GM18873 (cell line): ENCODE measurements around the gene HAO2.
"Not testable (repeated sequence)": the region's sequence is repeated elsewhere in the genome, so short reads cannot be mapped to it uniquely, and the experiment has no call there.

Source experiments
- ATAC-seq: cut with Tn5 transposase; IDR thresholded peaks from one replicate; pipeline ENCODE4 v1.9.1; 2021; ENCODE audit warnings: mild to moderate bottlenecking, moderate library complexity, moderate number of reproducible peaks; ENCODE audit not compliant: unreplicated experiment, low FRiP score

Gene HAO2

DNA sequence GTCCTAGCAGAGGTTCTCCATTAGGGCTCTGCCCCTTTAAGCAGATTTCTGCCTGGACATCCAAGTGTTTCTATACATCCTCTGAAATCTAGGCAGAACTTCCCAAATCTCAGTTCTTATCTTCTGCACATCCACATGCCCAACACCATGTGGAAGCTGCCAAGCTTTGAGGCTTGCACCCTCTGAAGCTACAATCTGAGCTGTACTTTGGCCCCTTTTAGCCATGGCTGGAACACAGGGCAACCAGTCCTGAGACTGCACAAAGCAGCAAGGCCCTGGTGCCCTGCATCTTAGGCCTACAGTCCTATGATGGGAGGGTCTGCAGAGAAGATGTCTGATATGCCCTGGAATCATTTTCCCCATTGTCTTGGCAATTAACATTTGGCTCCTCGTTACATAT is 8.0 kb downstream of the HAO2 start:
- ATAC-seq: no peak

- not testable (repeated sequence) for ATAC-seq
Measured at GRCh38 chr1:119377594-119377993, 9.0 kb downstream of the HAO2 start.

- no peak for ATAC-seq
Measured at GRCh38 chr1:119379117-119379516, 10.5 kb downstream of the HAO2 start.

- ATAC-seq: no peak
Measured at GRCh38 chr1:119380304-119380703, 11.7 kb downstream of the HAO2 start.

DNA sequence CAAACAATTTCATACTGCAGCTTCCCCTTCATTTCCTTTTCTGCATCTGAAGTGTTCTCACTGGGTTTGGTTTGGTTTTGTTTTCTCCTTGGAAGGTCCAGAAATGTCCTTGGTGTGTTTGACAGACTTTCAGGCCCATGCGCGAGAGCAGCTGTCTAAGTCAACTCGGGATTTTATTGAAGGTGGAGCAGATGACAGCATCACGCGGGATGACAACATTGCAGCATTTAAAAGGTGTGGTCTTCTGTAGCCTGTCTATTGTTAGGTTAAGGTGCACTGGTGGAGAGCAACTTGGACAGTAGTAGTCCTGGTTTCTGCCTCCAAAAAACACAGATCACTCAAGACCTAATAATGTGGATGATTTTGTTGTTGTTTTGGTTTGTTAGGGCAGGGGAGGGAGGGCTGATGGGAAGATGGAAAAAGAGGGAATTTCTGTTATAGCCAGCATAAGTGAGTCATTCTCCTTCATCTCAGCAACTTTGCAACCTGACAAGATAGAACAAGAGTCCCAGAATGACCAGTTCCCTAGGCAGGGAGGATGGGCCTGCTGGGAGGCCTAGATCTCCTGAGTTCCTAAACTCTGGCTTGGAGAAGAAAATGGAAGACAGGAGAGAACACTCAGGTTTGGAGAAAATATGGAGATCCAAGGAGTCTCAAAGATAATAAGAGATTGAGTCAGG is 12.5 kb downstream of the HAO2 start:
- ATAC-seq: no peak

GRCh38 chr1:119384591-119384990 is 16.0 kb downstream of the HAO2 start:
- no peak for ATAC-seq

DNA sequence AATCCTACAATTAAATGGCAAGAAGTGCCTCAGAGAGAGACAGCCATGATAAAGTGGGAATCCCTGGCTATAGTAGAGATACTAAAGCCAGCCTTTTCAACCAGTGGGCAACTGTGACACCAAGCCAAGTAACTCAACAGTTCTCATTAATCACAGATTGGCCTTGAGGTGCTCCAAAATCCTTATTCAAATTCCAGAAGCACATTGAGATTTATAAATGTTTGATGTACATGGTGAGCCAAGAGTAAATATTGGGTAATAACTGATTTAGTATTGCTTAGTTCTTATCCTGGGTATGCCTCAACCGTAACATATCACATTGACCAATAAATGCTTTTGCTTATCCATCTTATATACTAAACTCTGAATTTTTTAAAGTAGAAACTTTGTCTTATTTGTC is 17.1 kb downstream of the HAO2 start:
- ATAC-seq: no peak

DNA sequence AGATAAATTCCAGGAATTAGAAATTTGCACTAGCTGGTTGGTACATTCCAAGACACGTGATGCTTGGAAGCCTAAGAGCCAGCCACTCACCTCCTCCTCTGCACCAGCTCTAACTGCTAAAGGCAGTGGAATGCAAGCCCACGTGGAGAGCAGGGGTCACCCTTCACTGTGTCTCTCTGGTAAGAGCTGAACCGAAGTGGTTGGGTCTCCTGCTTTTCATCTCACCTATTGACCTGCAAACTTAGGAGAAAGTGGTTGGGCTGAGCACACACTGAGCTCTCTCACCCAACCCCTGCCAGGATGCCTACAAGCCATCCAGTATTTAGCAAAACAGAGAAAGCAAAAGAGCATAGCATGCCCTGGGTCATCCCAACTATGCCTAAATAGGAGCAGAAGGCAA is 19.3 kb downstream of the HAO2 start:
- no peak for ATAC-seq

DNA sequence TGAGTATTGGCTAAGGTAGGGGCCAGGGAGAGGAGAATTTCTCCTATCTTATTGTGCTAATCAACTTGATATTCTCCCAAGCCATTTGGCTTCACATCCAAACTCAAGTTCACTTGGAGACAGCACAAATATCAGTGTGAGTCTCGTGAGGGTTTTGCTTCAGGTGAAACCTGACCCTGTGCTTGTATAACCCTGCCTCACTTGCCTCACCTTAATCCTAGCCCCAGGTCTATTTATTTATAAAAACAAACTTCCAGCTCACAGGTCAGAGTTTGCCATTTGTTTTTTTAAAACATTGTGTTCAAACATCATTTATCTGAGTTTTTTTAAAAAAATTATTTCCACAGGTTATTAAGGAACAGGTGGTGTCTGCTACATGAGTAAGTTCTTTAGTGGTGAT is 19.9 kb downstream of the HAO2 start:
- ATAC-seq: no peak

DNA sequence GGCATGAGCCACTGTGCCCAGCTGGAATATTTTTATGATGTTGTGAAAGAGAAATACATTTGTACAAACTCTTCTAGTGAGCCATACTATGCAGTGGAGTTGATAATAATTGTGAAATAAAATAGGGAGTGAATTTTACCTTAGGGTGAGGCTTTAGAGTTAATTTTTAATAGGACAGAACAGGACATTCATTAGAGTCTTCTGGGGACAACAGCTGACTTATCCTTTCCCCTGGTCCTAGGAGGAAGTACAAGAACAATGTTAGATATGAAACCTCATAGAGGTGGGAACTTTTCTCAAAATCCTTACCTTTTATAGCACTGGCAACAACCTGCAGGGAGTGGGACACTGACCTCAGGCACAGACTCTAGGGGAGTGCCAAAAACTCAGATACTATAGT is 21.9 kb downstream of the HAO2 start:
- no peak for ATAC-seq

GRCh38 chr1:119391749-119392148 is 23.2 kb downstream of the HAO2 start:
- ATAC-seq: no peak

DNA sequence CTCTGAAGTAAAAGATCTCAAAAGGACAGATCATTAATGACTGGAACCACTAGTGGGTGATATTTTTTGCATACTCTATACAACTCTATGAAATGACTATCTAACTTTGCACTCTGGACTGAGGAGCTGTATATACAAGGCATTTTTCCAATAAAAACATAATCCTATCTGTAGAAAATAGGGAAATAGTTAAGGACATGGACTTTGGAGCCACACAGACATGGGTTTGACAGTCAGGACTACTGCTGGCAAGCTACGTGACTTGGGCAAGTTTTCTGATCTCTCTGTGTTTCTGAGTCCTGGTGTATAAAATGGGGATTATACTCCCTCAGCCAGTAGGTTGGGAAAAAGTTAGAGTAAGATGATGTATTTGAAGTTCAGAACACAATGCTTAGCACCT is 25.5 kb downstream of the HAO2 start:
- no peak for ATAC-seq

- no peak for ATAC-seq
Measured at GRCh38 chr1:119396982-119397381, 28.4 kb downstream of the HAO2 start.

DNA sequence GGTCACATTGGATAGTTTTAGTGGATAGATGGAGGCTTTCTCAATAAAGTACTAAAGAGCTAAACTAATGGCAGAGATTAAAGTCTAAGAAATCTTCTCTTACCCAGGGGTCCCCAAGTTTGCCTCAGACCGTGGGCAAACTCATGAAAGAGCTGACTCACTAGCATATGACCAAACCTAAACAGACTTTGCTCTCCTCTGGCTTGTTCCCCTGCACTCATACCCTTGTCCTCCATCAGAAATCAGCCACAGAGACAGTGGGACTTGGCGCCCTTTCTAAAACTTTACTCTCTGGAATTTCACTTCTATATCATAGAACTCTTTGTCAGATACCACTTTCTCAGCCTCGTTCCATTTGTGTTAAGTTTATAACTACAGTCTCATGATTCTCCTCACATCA is 29.4 kb downstream of the HAO2 start:
- ATAC-seq: no peak

- no peak for ATAC-seq
Measured at GRCh38 chr1:119404736-119405135, 36.2 kb downstream of the HAO2 start.

DNA sequence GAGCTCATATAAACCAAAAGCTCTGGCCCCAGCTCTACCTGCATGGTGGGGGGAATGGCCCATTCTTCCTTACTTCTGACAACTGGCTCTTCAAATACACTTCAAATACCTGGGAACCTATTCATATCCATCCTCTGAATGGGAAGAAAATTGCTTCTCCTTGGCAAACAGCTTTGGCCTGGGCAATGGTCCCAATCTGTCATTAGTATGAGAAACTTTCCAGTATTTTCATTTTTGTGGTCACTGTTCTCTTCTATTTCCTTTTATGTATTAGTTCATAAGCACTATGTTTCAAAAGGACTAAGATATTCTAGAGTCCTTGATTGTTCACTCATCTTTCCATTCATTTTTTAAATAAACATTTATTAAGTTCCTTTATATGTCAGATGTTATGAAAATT is 41.1 kb downstream of the HAO2 start:
- no peak for ATAC-seq

- no peak for ATAC-seq
Measured at GRCh38 chr1:119410961-119411360, 42.4 kb downstream of the HAO2 start.

GRCh38 chr1:119414950-119415349 is 46.4 kb downstream of the HAO2 start, which contains the start of gene HSD3B2:
TSS of gene HSD3B2 (plus strand) at chr1:119415150. CDS start at chr1:119415420, 270 bp downstream.
- no peak for ATAC-seq

- ATAC-seq: no peak
Measured at GRCh38 chr1:119416006-119416640, 47.5 kb downstream of the HAO2 start.

GRCh38 chr1:119419109-119419508 is 50.5 kb downstream of the HAO2 start:
- no peak for ATAC-seq

- no peak for ATAC-seq
Measured at GRCh38 chr1:119420638-119421037, 52.1 kb downstream of the HAO2 start.

- no peak for ATAC-seq
Measured at GRCh38 chr1:119422631-119423030, 54.0 kb downstream of the HAO2 start.
